ENCODE data around the gene SMIM26. TPM values are rescaled to one million over a fixed set of nuclear protein-coding genes. Genes with fewer than 3 reads are reported as not detected.

The SMIM26 gene
- polyA plus RNA-seq, 4 donors: 106 to 205 (median 156) TPM

DNA sequence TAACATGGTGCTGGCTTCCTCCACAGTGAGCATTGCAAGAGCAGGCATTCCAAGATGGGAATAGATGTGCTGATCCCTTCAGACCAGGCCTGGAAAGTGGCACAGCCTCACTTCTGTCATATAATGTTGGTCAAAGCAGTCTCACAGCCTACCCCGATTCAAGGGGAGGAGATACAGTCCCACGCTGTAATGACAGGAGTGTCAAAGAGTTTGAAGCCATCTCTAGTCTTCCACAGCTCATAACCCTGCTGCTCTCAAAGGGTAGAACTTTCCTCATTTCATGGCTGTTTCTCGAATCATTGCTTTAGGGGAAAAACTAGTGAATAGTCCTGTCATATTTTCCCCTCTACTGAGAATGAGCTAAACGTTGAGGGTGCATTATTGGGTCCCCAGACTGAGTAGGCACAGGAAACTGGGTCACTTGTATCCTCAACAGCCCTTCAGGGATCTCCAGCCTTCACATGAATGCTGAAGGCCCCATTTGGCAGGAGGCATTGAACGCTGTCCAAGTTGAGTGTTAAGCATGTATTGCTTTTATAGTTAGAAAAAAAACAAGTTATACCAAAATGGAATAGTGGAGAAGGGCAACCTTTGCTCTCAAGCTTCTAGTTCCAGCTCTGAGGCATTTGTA lies 47.9 kb downstream of the SMIM26 start:
- H3K27ac ChIP-seq (ENCODE audit: low read depth in 1 of 3, low read length in 2 of 3): no peak overlapping the region
- DNase-seq: no peak
- H3K36me3 ChIP-seq (ENCODE audit: control insufficient read depth in 3 of 3, insufficient read depth in 2 of 3, low read depth in 1 of 3, low read length in 3 of 3): no peaks in the 10 kb centered on the region
- no peaks in the 10 kb centered on the region for H3K27me3 ChIP-seq (ENCODE audit: control insufficient read depth in 3 of 3, insufficient read depth in 3 of 3, low read length in 3 of 3)
- peaks cover 0 to 3% (median 0%) of the 10 kb centered on the region in 3 donors for H3K4me1 ChIP-seq (ENCODE audit: control insufficient read depth in 3 of 3, insufficient read depth in 2 of 3, low read depth in 1 of 3, low read length in 2 of 3)
- FAIRE-seq: no peak
- no peak overlapping the region for H3K4me3 ChIP-seq (ENCODE audit: low read depth in 1 of 3, low read length in 3 of 3)
- H3K9me3 ChIP-seq (ENCODE audit: control insufficient read depth in 2 of 2, insufficient read depth in 1 of 2, low read depth in 1 of 2, low read length in 1 of 2): no peaks in the 10 kb centered on the region
- WGBS, 3 donors: 67 to 72% (median 68%) methylated on average over 5 of the region's 5 CpGs

Other genes with a start within 250 kb of the SMIM26 start
- 1 to 10 TPM in 1 of 4 donors, under 1 TPM in 2, not detected in 1; 0.54 to 1.8 (median 0.85) TPM for gene DZANK1, start 100.4 kb upstream of the SMIM26 start, polyA plus RNA-seq
- gene POLR3F, start 100.0 kb upstream of the SMIM26 start, polyA plus RNA-seq: 1 to 10 TPM; 4.9 to 8.5 (median 6.7) TPM
- 10 to 100 TPM in 1 of 4 donors, 1 to 10 TPM in 3; 5.7 to 24.1 (median 7.2) TPM for gene RBBP9, start 70.2 kb upstream of the SMIM26 start, polyA plus RNA-seq
- 10 to 100 TPM; 17.2 to 34.1 (median 24.1) TPM for gene SEC23B, start 59.5 kb upstream of the SMIM26 start, polyA plus RNA-seq
- gene DTD1, start 20.6 kb downstream of the SMIM26 start, polyA plus RNA-seq: 10 to 100 TPM in 3 of 4 donors, 1 to 10 TPM in 1; 9.6 to 25.8 (median 16.1) TPM
- gene SCP2D1, start 246.4 kb downstream of the SMIM26 start, polyA plus RNA-seq: not detected

Measured in small intestine (tissue), 7 donors.